GM23338 (cell line): ENCODE data around the gene CCDC70.

Source experiments
- CTCF ChIP-seq, 2 experiments: fragments of 200-600 bp in 1 of 2; sonication (generic) in 1 of 2; conservative IDR thresholded peaks; 2 replicates each; pipeline versions ENCODE4 v1.5.1 to v1.6.1; 2016 to 2017; ENCODE audit warnings: antibody characterized with exemption in 2 of 2, low read depth in 2 of 2, mild to moderate bottlenecking in 2 of 2, moderate library complexity in 1 of 2
- POLR2AphosphoS5 ChIP-seq: IDR thresholded peaks from 2 replicates; pipeline ENCODE4 v1.6.1; 2016; ENCODE audit warnings: antibody characterized with exemption, low read depth

- TF ChIP-seq CTCF (conservative IDR thresholded peaks at IDR 0.05; ENCODE audit: low read depth in 2 of 2), result no peak
- TF ChIP-seq POLR2AphosphoS5, result no peak
Observed at GRCh38 chr13:51822106-51822815, 39.5 kb upstream of the CCDC70 start.
